Measurements from ENCODE around the gene DENND6B. TPM values are rescaled to one million over a fixed set of nuclear protein-coding genes. Genes with fewer than 3 reads are reported as not detected.

DENND6B gene
- total RNA-seq, 1 donor from 2014 or later, result 7.7 TPM

- no peaks in the 10 kb centered on the region for H3K27me3 Mint-ChIP-seq (ENCODE audit: low read depth)
- H3K36me3 Mint-ChIP-seq (ENCODE audit: low read depth), result peaks cover 10% of the 10 kb centered on the region
- TF ChIP-seq CTCF (IDR thresholded peaks at IDR 0.05), result no peak
- H3K9me3 Mint-ChIP-seq (ENCODE audit: low read depth), result no peaks in the 10 kb centered on the region
- H3K4me3 Mint-ChIP-seq (ENCODE audit: unreplicated experiment), result no peak overlapping the region
- no peak for DNase-seq (ENCODE audit: low spot score)
- no peak overlapping the region for H3K27ac Mint-ChIP-seq (ENCODE audit: unreplicated experiment)
- peaks cover 6% of the 10 kb centered on the region for H3K4me1 Mint-ChIP-seq (ENCODE audit: low read depth)
Measured at GRCh38 chr22:50283821-50284220, 43.0 kb downstream of the DENND6B start.

GRCh38 chr22:50282361-50283155 lies 44.3 kb downstream of the DENND6B start:
- H3K4me1 Mint-ChIP-seq (ENCODE audit: low read depth), result peaks cover 6% of the 10 kb centered on the region
- peaks cover 11% of the 10 kb centered on the region for H3K36me3 Mint-ChIP-seq (ENCODE audit: low read depth)
- H3K27me3 Mint-ChIP-seq (ENCODE audit: low read depth), result no peaks in the 10 kb centered on the region
- no peak overlapping the region for H3K4me3 Mint-ChIP-seq (ENCODE audit: unreplicated experiment)
- TF ChIP-seq CTCF (IDR thresholded peaks at IDR 0.05), result no peak
- DNase-seq (ENCODE audit: low spot score), result no peak
- H3K9me3 Mint-ChIP-seq (ENCODE audit: low read depth), result no peaks in the 10 kb centered on the region
- H3K27ac Mint-ChIP-seq (ENCODE audit: unreplicated experiment), result peak overlapping the region; percentile 8

GRCh38 chr22:50281957-50282356 lies 44.9 kb downstream of the DENND6B start:
- peaks cover 6% of the 10 kb centered on the region for H3K4me1 Mint-ChIP-seq (ENCODE audit: low read depth)
- no peak for DNase-seq (ENCODE audit: low spot score)
- H3K4me3 Mint-ChIP-seq (ENCODE audit: unreplicated experiment), result no peak overlapping the region
- no peak for TF ChIP-seq CTCF (IDR thresholded peaks at IDR 0.05)
- H3K27me3 Mint-ChIP-seq (ENCODE audit: low read depth), result no peaks in the 10 kb centered on the region
- no peaks in the 10 kb centered on the region for H3K9me3 Mint-ChIP-seq (ENCODE audit: low read depth)
- peaks cover 15% of the 10 kb centered on the region for H3K36me3 Mint-ChIP-seq (ENCODE audit: low read depth)
- H3K27ac Mint-ChIP-seq (ENCODE audit: unreplicated experiment), result no peak overlapping the region

GRCh38 chr22:50281384-50281760 lies 45.4 kb downstream of the DENND6B start:
- Mint-ChIP-seq H3K4me1 (ENCODE audit: low read depth) (peaks cover 6% of the 10 kb centered on the region), H3K36me3 (ENCODE audit: low read depth) (peaks cover 15% of the 10 kb centered on the region)

More at GRCh38 chr22:50281384-50281760, 45.4 kb downstream of the DENND6B start:
- H3K4me3 Mint-ChIP-seq (ENCODE audit: unreplicated experiment), result no peak overlapping the region
- no peak for DNase-seq (ENCODE audit: low spot score)
- no peaks in the 10 kb centered on the region for H3K9me3 Mint-ChIP-seq (ENCODE audit: low read depth)
- H3K27me3 Mint-ChIP-seq (ENCODE audit: low read depth), result no peaks in the 10 kb centered on the region
- no peak overlapping the region for H3K27ac Mint-ChIP-seq (ENCODE audit: unreplicated experiment)
- no peak for TF ChIP-seq CTCF (IDR thresholded peaks at IDR 0.05)

Measured in chondrocyte (in vitro differentiated cells).